ENCODE data around the gene LEPR.
"Not testable (repeated sequence)": the region's sequence is repeated elsewhere in the genome, so short reads cannot be mapped to it uniquely, and the experiment has no call there.

Gene LEPR

GRCh38 chr1:65420590-65421350 is at the start of gene LEPR, which contains the start of gene LEPROT:
Gene LEPR (plus strand): TSS chr1:65420668. CDS start chr1:65565566, 144,898 bp downstream.
Gene LEPROT (plus strand): TSS chr1:65420668. CDS start chr1:65420725, 57 bp downstream.
- no peak for DNase-seq

GRCh38 chr1:65371544-65371943 is 48.9 kb upstream of the LEPR start:
- no peak for DNase-seq

GRCh38 chr1:65372557-65372956 is 47.9 kb upstream of the LEPR start:
- DNase-seq = no peak

- DNase-seq = no peak
These were observed 42.8 kb upstream of the LEPR start for GRCh38 chr1:65377496-65378246.

GRCh38 chr1:65378247-65378946 is 42.1 kb upstream of the LEPR start:
- no peak for DNase-seq

- not testable (repeated sequence) for DNase-seq
These were observed 36.0 kb upstream of the LEPR start for GRCh38 chr1:65384426-65384825.

- no peak for DNase-seq
These were observed 34.0 kb upstream of the LEPR start for GRCh38 chr1:65386439-65386838.

- DNase-seq = no peak
These were observed 32.6 kb upstream of the LEPR start for GRCh38 chr1:65387821-65388220.

GRCh38 chr1:65388908-65389695 is 31.4 kb upstream of the LEPR start:
- no peak for DNase-seq

GRCh38 chr1:65392497-65392896 is 28.0 kb upstream of the LEPR start:
- no peak for DNase-seq

GRCh38 chr1:65393347-65393746 is 27.1 kb upstream of the LEPR start:
- peak; percentile 4 for DNase-seq

- DNase-seq = no peak
These were observed 26.5 kb upstream of the LEPR start for GRCh38 chr1:65393928-65394327.

GRCh38 chr1:65395887-65396612 is 24.4 kb upstream of the LEPR start:
- no peak for DNase-seq

- no peak for DNase-seq
These were observed 22.4 kb upstream of the LEPR start for GRCh38 chr1:65398083-65398482.

GRCh38 chr1:65399003-65399402 is 21.5 kb upstream of the LEPR start:
- no peak for DNase-seq

GRCh38 chr1:65401612-65402011 is 18.9 kb upstream of the LEPR start:
- no peak for DNase-seq

GRCh38 chr1:65404941-65405340 is 15.5 kb upstream of the LEPR start:
- no peak for DNase-seq

GRCh38 chr1:65407877-65408276 is 12.6 kb upstream of the LEPR start:
- no peak for DNase-seq

- DNase-seq = no peak
These were observed 11.2 kb upstream of the LEPR start for GRCh38 chr1:65409314-65409713.

- no peak for DNase-seq
These were observed 10.6 kb upstream of the LEPR start for GRCh38 chr1:65409816-65410326.

GRCh38 chr1:65412256-65412983 is 8.0 kb upstream of the LEPR start:
- no peak for DNase-seq

Measured in CD4-positive, alpha-beta T cell treated with Interleukin-6 for 4 hours (primary cell).